HS-27A (cell line): ENCODE results near the gene C5orf58.
"Not testable (repeated sequence)": the region's sequence is repeated elsewhere in the genome, so short reads cannot be mapped to it uniquely, and the experiment has no call there.

ENCODE experiments used
- DNase-seq: peaks from one replicate; pipeline ENCODE4 v3.0.0-alpha.2; 2012; ENCODE audit warnings: low read depth, missing footprints

C5orf58 gene

GRCh38 chr5:170223906-170224305, 8.9 kb upstream of the C5orf58 start:
- DNase-seq, result no peak

- DNase-seq, result no peak
Observed at GRCh38 chr5:170225326-170226128, 7.3 kb upstream of the C5orf58 start.

GRCh38 chr5:170226129-170226615, 6.6 kb upstream of the C5orf58 start:
- DNase-seq, result no peak

GRCh38 chr5:170226661-170227060, 6.1 kb upstream of the C5orf58 start:
- no peak for DNase-seq

- DNase-seq, result no peak
Observed at GRCh38 chr5:170228762-170229435, 3.9 kb upstream of the C5orf58 start.

- DNase-seq, result no peak
Observed at GRCh38 chr5:170233358-170233892, 640 bp downstream of the C5orf58 start.

- DNase-seq, result no peak
Observed at GRCh38 chr5:170235876-170236864, 3.4 kb downstream of the C5orf58 start.

- no peak for DNase-seq
Observed at GRCh38 chr5:170238456-170239196, 5.8 kb downstream of the C5orf58 start.

GRCh38 chr5:170245436-170245835, 12.7 kb downstream of the C5orf58 start:
- DNase-seq, result not testable (repeated sequence)

- no peak for DNase-seq
Observed at GRCh38 chr5:170246126-170246870, 13.5 kb downstream of the C5orf58 start.

GRCh38 chr5:170247363-170247762, 14.6 kb downstream of the C5orf58 start:
- no peak for DNase-seq

GRCh38 chr5:170248172-170248930, 15.6 kb downstream of the C5orf58 start:
- no peak for DNase-seq

- DNase-seq, result not testable (repeated sequence)
Observed at GRCh38 chr5:170248931-170249227, 16.1 kb downstream of the C5orf58 start.

- DNase-seq, result no peak
Observed at GRCh38 chr5:170249355-170249754, 16.6 kb downstream of the C5orf58 start.

- DNase-seq, result no peak
Observed at GRCh38 chr5:170250810-170251317, 18.1 kb downstream of the C5orf58 start.

GRCh38 chr5:170251462-170251861, 18.7 kb downstream of the C5orf58 start:
- DNase-seq, result no peak

- no peak for DNase-seq
Observed at GRCh38 chr5:170252109-170252508, 19.3 kb downstream of the C5orf58 start.

GRCh38 chr5:170252720-170253350, 20.1 kb downstream of the C5orf58 start:
- DNase-seq, result no peak

GRCh38 chr5:170254056-170254455, 21.3 kb downstream of the C5orf58 start:
- DNase-seq, result no peak
